Measurements from ENCODE around the gene TM4SF20. TPM values are rescaled to one million over a fixed set of nuclear protein-coding genes. Genes with fewer than 3 reads are reported as not detected.

TM4SF20 gene
- polyA plus RNA-seq, 1 donor from 2014 or later: not detected

- Histone ChIP-seq H3K4me3 (ENCODE audit: low read length) (no peak overlapping the region), H3F3A (ENCODE audit: insufficient read depth, low read length, poor library complexity, severe bottlenecking) (no peaks in the 10 kb centered on the region), H3K9ac (ENCODE audit: low read length) (no peak overlapping the region), H3K27me3 (ENCODE audit: insufficient read depth, low read depth, low read length) (no peaks in the 10 kb centered on the region), H4K20me1 (ENCODE audit: insufficient read depth) (no peaks in the 10 kb centered on the region), H3K4me2 (ENCODE audit: low read length) (no peak overlapping the region), H3K79me2 (replicated peaks; ENCODE audit: insufficient read depth, low read length) (no peaks in the 10 kb centered on the region), H3K9me2 (ENCODE audit: insufficient read depth, low read length) (no peaks in the 10 kb centered on the region), H3K9me3 (ENCODE audit: low read length) (no peaks in the 10 kb centered on the region), H3K36me3 (ENCODE audit: insufficient read depth, low read length) (no peaks in the 10 kb centered on the region), H3K27ac (ENCODE audit: low read length) (no peak overlapping the region), H2AFZ (ENCODE audit: low read depth, low read length) (no peak overlapping the region)
- TF ChIP-seq MXI1 (conservative IDR thresholded peaks at IDR 0.05; ENCODE audit: poor library complexity, severe bottlenecking) (no peak), TAF1 (IDR thresholded peaks at IDR 0.05; ENCODE audit: low read depth) (no peak), EZH2 (IDR thresholded peaks at IDR 0.05; ENCODE audit: borderline replicate concordance, insufficient read depth, low read length, poor library complexity, severe bottlenecking) (no peak), EP300 (conservative IDR thresholded peaks at IDR 0.05; ENCODE audit: poor library complexity, severe bottlenecking) (no peak), SMC3 (conservative IDR thresholded peaks at IDR 0.05; ENCODE audit: poor library complexity) (no peak), POLR2AphosphoS5 (IDR thresholded peaks at IDR 0.05) (no peak), CTCF (IDR thresholded peaks at IDR 0.05; ENCODE audit: poor library complexity, severe bottlenecking) (no peak), RAD21 (conservative IDR thresholded peaks at IDR 0.05) (no peak), REST (IDR thresholded peaks at IDR 0.05; ENCODE audit: borderline replicate concordance) (no peak)
Measured at GRCh38 chr2:227367427-227367795, 11.7 kb downstream of the TM4SF20 start.

- Histone ChIP-seq H3K36me3 (ENCODE audit: insufficient read depth, low read length) (no peaks in the 10 kb centered on the region), H3K4me3 (ENCODE audit: low read length) (no peak overlapping the region), H3K27ac (ENCODE audit: low read length) (no peak overlapping the region), H3K9me2 (ENCODE audit: insufficient read depth, low read length) (no peaks in the 10 kb centered on the region), H3K79me2 (replicated peaks; ENCODE audit: insufficient read depth, low read length) (no peaks in the 10 kb centered on the region), H4K20me1 (ENCODE audit: insufficient read depth) (no peaks in the 10 kb centered on the region), H3K4me2 (ENCODE audit: low read length) (no peak overlapping the region), H3K9me3 (ENCODE audit: low read length) (no peaks in the 10 kb centered on the region), H2AFZ (ENCODE audit: low read depth, low read length) (no peak overlapping the region), H3F3A (ENCODE audit: insufficient read depth, low read length, poor library complexity, severe bottlenecking) (no peaks in the 10 kb centered on the region), H3K9ac (ENCODE audit: low read length) (no peak overlapping the region), H3K27me3 (ENCODE audit: insufficient read depth, low read depth, low read length) (no peaks in the 10 kb centered on the region)
- no peak for TF ChIP-seq TAF1 (IDR thresholded peaks at IDR 0.05; ENCODE audit: low read depth)
- TF ChIP-seq CTCF (IDR thresholded peaks at IDR 0.05; ENCODE audit: poor library complexity, severe bottlenecking): no peak
- TF ChIP-seq MXI1 (conservative IDR thresholded peaks at IDR 0.05; ENCODE audit: poor library complexity, severe bottlenecking): no peak
- no peak for TF ChIP-seq EP300 (conservative IDR thresholded peaks at IDR 0.05; ENCODE audit: poor library complexity, severe bottlenecking)
- no peak for TF ChIP-seq SMC3 (conservative IDR thresholded peaks at IDR 0.05; ENCODE audit: poor library complexity)
- no peak for TF ChIP-seq RAD21 (conservative IDR thresholded peaks at IDR 0.05)
Measured at GRCh38 chr2:227366769-227367426, 12.2 kb downstream of the TM4SF20 start.
